D721Med (cell line): ENCODE results near the gene TINAGL1.
"Not testable (repeated sequence)": the region's sequence is repeated elsewhere in the genome, so short reads cannot be mapped to it uniquely, and the experiment has no call there.

Experiments used
- DNase-seq: peaks from one replicate; pipeline ENCODE4 v3.0.0; 2011; ENCODE audit warnings: low spot score; ENCODE audit not compliant: insufficient read length
- FAIRE-seq: peaks from 2 replicates; lab custom pipeline; 2011; peaks lifted over from hg19 to GRCh38; lab: Jason Lieb, UNC
- TF ChIP-seq, protein P1 (sequence below): IDR thresholded peaks from 2 replicates; pipeline ENCODE4 v1.5.1; 2012; ENCODE audit warnings: mild to moderate bottlenecking, control low read depth; ENCODE audit not compliant: insufficient read depth; ENCODE audit errors: missing control alignments

Gene TINAGL1

GRCh38 chr1:31584869-31585735, 8.8 kb downstream of the TINAGL1 start:
- TF ChIP-seq, protein P1, sequence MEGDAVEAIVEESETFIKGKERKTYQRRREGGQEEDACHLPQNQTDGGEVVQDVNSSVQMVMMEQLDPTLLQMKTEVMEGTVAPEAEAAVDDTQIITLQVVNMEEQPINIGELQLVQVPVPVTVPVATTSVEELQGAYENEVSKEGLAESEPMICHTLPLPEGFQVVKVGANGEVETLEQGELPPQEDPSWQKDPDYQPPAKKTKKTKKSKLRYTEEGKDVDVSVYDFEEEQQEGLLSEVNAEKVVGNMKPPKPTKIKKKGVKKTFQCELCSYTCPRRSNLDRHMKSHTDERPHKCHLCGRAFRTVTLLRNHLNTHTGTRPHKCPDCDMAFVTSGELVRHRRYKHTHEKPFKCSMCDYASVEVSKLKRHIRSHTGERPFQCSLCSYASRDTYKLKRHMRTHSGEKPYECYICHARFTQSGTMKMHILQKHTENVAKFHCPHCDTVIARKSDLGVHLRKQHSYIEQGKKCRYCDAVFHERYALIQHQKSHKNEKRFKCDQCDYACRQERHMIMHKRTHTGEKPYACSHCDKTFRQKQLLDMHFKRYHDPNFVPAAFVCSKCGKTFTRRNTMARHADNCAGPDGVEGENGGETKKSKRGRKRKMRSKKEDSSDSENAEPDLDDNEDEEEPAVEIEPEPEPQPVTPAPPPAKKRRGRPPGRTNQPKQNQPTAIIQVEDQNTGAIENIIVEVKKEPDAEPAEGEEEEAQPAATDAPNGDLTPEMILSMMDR, result no peak
- DNase-seq, result no peak
- FAIRE-seq, result no peak

DNA sequence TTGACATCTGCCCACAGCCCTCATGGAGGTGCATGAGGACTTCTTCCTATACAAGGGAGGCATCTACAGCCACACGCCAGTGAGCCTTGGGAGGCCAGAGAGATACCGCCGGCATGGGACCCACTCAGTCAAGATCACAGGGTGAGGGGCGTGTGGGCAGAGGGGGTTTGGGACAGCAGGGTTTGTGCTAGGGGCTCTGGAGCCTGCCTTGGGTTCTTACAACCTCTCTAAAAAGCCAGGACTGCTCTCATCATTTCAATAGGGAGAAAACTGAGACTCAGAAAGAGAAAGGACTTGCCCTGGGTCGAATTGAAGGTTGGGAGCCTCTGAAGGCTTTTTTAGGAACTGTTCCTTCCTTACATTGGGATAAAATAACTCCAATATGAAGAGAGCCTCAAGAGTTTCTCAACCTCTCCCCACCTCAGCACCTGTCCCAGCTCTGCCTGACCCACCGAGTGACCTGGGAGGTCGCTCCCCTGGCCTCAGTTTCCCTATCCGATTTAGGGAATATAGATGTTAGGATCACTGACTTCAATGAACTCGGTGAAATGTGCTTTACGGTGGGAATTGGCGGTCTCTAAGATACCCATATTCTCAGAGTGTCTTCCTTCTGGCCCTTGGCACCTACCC, 9.5 kb downstream of the TINAGL1 start:
- DNase-seq, result no peak
- FAIRE-seq, result no peak

GRCh38 chr1:31586376-31587327, 10.3 kb downstream of the TINAGL1 start:
- no peak for FAIRE-seq
- no peak for DNase-seq
- TF ChIP-seq, protein P1, result no peak

More for the DNA sequence above, 9.5 kb downstream of the TINAGL1 start:
- TF ChIP-seq, protein P1, result no peak

DNA sequence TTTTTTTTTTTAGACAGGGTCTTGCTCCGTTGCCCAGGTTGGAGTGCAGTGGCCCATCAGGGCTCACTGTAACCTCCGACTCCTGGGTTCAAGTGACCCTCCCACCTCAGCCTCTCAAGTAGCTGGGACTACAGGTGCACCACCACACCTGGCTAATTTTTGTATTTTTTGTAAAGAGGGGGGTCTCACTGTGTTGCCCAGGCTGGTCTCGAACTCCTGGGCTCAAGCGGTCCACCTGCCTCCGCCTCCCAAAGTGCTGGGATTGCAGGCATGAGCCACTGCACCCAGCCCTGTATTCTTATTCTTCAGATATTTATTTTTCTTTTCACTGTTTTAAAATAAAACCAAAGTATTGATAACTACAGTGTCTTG, 11.0 kb downstream of the TINAGL1 start:
- FAIRE-seq, DNase-seq: not testable (repeated sequence)

DNA sequence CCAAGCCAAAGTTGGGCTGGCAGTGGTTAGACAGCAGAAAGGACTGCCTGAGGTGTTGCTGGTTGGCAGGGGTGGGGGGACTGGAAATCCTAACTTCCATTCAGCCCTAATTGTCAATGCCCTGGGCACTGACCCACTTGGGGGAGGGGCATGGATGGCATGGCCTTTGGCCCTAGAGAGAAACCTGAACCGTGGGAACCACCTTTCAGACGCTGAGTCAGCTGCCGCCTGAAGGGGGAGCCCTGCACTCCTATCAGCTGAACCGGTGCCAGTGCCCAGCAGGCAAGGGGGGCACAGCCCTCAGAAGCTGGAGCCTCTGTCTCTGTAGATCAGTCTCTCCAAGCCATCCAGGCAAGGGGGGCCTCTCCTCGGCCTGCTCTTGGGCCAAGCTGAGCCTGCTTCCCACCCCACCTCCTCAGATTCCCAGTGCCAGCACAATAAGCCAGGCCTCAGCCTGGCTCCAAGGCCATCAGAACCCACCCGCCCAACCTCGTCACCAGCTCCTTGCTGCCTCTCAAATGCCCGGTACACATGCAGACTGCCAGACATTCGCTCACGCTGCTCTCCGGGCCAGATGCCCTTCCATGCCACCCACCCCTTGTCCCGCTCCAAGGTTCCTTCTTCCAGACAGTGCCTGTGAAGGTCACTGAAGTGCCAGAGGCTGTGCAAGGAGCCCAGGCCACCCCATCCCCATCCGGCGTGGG, 11.6 kb downstream of the TINAGL1 start:
- TF ChIP-seq, protein P1, result peak; percentile 69
- peak; percentile 59 for DNase-seq
- FAIRE-seq, result no peak

DNA sequence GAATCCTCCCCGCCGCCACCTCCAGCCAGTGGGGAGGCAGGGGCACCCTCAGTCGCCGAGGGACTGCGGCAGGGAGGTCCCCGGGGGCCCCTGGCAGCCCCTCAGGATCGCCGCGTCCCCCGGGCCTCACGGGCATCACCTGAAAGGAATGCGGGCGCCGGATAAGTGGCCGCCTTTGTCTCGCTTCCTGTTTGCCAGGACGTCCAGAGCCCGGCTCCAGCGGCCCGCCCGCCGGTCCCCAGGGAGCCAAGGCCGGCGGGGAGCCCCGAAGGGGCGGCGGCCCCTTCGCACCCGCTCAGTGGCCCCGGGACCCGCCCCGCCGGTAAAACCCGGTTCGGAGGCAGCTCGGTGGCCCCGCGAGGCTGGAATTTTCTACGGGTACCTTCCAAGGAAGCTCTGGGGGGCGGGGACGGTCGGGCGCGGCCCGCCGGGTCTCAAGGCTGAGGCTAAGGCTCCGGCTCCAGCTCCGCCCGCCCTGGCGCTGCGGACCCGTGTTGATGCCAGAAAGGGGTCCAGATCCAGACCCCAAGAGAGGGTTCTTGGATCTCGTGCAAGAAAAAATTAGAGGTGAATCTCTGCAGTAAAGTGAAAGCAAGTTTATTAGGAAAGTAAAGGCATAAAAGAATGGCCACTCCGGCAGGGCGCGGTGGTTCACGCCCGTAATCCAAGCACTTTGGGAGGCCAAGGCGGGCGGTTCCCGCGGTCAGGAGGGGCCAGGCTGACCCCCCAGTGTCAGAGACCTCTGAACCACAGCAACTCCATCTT, 12.6 kb downstream of the TINAGL1 start:
- DNase-seq (no peak), FAIRE-seq (no peak)
- TF ChIP-seq, protein P1, result no peak
